NOMO-1 (cell line): ENCODE measurements around the gene TMCC3.
"Not testable (repeated sequence)": the region's sequence is repeated elsewhere in the genome, so short reads cannot be mapped to it uniquely, and the experiment has no call there.

Experiments used
- DNase-seq, 2 experiments: peaks; one replicate each; lab custom pipeline; 2025; ENCODE audit not compliant: unreplicated experiment in 2 of 2; lab: John Stamatoyannopoulos, UW

Gene TMCC3, protein sequence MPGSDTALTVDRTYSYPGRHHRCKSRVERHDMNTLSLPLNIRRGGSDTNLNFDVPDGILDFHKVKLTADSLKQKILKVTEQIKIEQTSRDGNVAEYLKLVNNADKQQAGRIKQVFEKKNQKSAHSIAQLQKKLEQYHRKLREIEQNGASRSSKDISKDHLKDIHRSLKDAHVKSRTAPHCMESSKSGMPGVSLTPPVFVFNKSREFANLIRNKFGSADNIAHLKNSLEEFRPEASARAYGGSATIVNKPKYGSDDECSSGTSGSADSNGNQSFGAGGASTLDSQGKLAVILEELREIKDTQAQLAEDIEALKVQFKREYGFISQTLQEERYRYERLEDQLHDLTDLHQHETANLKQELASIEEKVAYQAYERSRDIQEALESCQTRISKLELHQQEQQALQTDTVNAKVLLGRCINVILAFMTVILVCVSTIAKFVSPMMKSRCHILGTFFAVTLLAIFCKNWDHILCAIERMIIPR

DNA sequence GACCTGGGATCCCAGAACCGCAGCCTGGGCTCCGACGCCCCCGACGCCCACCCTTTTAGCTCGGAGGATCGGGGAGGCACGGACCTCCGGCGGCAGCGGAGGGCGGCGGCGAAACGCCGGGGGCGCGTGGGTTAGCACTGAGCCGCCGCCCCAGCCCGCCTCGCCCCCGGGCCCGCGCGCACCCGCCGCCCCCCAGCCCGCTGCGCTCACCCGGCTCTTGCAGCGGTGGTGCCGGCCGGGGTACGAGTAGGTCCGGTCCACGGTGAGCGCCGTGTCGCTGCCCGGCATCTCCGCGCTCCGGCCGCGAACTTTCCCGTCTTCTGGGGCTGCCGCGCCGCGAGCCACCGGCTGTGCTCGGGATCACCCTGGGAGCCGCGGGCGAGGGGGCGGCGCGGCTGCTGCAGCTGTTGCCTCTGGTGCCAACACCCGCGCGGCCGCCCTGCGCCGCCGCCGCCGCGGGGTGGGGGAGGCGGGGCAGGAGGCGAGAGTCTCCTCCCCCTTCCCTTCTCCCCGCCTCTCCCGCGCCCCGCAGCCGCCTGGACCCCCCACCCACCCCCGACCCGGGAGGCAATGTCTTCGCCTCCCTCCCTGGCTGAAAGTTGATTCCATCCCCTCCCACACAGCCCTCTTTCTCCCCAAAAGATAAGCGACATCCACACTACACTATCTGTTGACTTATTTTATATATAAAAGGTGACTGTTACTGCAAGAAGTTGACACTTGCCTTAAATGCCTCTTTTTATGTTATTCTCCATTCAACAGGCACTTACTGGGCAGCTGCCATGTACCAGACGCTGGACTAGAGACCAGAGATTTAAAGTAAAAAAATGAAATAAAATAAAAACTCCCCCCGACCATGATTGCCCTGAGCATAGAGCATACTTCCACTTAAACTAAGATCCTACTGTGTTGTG is at the start of gene TMCC3:
TMCC3 (minus strand) TSS at position 415 of the 914 bp plus-strand sequence; CDS start at position 288, 127 bp downstream.
- no peak for DNase-seq

DNA sequence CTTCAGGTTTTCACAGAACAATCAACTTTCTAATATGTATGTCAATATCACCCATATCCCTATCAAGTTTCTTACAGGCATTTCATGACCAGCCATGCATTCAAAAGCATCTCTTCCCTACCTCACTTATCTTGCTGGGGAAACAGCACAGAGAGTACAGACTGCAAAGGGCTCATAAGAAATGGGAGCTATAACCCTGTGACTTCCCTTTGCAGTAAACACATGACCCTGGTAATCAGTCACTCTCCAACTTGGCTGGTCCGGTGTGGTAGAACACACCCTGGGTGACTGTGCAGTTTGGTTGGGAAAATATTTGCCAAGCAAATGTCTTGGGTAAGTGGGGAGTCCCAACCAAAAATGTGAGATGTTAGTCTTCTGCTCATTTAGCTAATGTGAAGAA is 49.4 kb upstream of the TMCC3 start:
- no peak for DNase-seq

DNA sequence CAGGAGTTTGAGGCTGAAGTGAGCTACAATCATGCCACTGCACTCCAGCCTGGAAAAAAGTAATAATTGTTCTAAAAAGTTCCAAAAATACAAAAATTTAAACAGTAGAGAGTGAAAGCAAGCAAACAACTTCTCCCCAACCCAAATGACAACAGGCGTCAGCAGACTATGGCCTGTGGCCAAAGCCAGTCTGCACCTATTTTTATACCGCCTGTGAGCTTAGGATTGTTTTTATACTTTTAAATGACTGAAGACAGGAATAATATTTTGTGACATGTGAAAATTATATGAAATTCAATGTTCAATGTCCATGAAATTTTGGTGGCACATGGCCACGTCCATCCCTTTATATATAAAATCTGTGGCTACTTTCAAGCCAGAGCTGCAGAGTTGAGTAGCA is 48.2 kb upstream of the TMCC3 start:
- no peak for DNase-seq

DNA sequence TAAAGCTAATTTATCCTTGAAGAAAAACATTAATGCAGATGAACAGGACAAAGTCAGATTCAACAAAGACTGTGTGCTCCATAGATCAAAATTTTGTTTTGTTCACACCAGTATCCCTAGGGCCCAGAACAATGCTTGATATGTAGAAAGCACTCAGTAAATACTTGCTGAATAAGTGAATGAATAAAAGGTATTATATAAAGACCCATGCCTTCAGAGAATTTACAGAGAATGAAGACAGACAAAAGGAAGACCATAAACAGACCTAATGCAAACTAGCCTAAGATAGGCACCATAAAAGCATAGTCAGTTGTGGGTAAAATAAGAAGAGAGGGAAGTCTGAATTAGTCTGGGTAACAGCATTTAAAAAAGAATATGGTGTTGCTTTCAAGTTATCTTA is 47.3 kb upstream of the TMCC3 start:
- no peak for DNase-seq

DNA sequence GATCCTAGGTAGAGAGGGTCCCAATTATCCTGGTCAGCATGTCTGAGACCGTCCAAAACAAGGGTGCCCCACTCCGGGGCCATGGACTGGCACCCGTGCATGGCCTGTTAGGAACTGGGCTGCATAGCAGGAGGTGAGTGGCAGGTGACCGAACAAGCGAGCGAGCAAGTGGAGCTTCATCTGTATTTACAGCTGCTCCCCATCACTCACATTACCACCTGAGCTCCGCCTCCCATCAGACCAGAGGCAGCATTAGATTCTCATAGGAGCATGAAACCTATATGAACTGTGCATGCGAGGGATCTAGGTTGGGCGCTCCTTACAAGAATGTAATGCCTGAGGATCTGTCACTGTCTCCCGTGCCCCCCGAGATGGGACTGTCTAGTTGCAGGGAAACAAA is 44.4 kb upstream of the TMCC3 start:
- no peak for DNase-seq

DNA sequence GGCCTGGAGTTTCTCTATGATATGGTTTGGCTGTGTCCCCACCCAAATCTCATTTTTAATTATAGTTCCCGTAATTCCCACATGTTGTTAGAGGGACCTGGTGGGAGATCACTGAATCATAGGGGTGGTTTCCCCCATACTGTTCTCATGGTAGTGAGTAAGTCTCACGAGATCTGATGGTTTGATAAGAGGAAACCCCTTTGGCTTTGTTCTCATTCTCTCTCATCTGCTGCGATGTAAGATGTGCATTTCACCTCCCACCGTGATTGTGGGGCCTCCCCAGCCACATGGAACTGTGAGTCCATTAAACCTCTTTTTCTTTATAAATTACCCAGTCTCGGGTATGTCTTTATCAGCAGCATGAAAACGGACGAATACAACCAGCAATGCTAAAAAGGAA is 42.5 kb upstream of the TMCC3 start:
- DNase-seq: not testable (repeated sequence)

DNA sequence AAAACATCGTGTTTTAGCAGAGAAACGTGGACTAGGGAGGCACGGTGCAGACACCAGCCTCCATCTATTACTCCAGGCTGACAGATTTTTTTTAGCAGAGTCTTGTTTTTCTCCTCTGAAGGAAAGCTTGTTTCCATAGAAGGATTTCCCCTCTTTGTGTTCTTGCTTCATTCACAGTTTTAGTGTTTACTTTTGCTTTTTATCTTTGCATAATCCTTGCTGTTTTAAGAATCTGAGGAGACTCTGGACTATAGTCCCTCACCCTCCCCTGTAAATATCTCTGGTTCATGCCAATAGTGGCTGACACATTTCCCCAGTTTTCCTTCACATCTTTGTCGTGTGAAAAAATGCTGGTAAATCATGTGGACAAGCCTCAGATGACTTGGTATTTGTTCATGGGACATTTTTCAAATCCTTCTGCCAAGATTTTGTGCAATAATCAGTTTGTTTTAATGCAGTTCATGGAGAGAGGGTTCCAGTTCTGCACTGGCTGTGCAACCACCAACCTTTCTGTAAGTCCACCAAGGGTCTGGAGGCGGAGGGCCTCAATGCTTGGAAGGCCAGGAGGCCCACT is 39.9 kb upstream of the TMCC3 start:
- no peak for DNase-seq

DNA sequence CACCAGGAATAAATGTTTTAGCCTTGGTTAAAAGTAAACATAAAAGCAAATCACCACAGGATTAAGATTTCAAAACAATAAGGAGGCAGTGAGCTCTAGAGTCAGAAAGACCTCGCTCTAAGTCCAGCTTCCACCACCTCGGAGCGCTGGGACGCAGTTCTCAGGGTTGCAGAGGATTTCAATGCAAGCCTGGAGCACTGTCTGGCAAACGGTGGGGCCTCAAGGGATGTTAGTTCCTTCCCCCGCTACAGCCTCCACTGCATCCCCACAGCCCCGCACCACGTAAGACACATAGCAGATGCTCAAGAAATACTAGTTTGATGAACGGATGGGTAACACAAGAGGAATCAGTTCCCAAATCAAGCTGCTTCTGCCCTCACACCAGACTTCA is 39.3 kb upstream of the TMCC3 start:
- peak in 1 of 2 experiments; percentile 40 for DNase-seq

DNA sequence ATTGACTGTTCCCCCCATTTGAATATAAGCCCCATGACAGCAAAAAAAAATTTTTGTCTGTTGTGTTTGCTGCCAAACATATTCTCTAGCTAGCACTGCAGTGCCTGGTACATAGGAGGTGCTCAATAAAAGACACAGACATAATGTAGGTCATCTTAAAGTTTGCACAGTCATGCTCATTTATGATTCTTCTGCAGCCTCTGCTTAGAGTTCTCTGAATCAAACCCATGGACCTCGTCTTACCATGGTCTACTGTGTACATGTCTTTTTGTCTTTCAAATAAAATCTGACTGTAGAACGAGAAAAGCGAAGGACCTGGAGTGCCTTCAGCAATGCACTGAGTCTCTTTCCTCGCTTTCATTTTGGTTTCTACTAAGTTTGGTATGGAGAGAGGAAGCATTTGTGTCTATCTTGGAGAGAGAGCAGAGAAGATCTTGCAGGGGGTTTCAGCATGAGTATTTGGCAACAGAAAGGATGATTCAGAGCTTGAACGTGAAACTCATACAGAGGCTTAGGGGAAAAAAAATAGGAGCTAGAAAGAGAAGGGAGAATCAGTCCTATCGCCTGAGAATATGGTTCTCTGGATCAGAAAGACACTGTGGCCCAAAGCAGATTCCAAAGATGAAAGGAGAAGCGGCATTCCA is 38.8 kb upstream of the TMCC3 start:
- DNase-seq: peak; percentile 30 to 83

DNA sequence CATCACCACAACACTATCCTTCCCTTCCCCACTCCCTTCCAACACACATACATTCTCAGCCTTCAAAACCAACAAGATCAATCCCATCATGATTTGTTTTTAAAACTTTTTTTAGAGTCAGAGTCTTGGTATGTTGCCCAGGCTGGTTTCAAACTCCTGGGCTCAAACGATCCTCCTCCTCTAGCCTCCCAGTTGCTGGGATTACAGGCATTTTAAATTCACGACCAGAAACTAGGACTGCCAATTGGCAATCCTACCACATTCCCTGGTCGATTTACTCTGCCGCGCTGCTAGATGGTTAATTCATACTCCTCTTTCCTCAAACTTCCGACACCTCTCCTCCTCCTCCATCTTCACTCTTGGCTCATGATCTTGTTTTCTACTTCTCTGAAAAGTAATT is 37.5 kb upstream of the TMCC3 start:
- DNase-seq: no peak

DNA sequence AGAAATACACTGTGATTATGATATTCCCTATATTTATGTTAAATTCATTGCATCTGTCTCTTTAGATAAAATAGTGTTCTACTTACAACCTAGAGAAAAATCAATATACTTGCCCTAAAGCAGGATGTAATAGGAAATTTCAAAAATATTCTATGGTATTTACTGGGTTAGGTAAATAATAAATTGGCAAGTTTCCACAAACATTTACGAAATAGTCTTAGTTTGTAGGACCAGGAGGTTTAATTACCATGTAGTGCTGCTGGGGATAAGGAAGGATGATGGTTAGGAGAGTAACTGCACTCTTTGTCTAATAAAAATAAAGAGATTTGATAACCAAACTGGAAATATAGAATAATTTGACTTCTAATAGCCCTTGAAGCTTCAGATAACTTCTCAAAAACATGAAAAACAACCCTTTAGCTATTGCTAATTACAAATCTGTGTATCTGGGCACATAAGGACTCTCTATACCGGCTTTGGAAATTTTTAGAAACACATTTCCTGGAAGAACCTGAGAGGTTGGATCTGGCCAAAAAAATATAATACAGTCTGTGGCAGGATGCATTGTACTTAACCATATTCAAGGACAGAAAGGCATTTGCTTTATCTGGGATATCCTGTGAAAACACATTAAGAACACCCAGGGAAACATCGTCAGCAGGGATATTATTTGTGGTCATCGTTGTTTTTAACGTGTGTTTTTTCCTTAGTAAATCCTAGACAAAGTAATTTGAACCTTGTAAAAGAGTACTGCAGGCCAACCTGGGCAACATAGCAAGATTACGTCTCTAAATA is 36.7 kb upstream of the TMCC3 start:
- DNase-seq: no peak

DNA sequence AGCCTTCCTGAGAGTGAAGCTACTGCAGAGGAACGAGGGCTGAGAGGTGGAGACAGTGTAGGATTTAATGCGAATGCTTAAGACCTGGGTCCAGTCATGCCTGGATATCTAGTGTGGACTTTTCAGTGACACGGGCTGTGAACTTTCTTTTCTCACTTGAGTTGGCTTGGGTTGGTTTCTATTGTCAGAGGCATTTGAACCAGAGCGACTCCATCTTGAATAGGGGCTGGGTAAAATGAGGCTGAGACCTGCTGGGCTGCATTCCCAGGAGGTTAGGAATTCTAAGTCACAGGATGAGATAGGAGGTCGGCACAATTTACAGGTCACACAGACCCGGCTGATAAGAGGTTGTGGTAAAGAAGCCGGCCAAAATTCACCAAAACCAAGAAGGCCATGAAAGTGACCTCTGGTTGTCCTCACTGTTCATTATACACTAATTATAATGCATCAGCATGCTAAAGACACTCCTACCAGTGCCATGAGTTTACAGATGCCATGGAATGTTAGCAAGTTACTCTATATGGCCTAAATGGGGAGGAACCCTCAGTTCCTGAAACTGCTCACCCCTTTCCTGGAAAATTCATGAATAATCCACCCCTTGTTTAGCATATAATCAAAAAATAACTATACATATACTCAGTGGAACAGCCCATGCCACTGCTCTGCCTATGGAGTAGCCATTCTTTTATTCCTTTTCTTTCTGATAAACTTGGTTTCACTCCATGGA is 34.2 kb upstream of the TMCC3 start:
- no peak for DNase-seq

DNA sequence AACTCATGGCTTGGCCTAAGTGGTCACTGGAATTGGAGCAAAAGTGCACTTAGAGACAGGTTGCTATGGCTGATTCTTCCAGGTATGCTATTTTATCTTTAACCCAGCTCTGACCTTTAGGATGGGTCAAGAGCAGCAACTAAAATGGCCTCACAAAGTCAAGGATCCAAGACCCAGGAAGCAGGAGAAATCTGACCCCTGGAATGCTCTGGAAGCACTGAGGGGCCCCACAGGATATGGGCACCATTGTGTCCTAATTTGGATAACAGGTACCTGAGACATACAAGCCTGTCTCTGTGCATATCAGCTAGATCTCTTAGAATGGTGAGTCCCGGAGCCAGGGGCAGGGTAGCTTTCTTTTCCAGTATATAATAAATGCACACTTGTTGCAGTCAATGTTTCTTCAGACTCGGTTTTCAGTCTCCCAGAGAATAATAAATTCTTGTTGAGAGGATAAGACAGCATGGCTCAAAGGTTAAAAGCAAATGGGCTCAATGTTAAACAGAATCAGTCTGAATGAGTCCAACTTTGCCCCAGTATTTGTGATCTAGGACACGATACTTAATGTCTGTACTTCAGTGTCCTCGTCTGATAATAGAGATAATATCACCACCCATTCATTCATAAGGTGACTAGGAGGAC is 29.3 kb upstream of the TMCC3 start:
- no peak for DNase-seq

DNA sequence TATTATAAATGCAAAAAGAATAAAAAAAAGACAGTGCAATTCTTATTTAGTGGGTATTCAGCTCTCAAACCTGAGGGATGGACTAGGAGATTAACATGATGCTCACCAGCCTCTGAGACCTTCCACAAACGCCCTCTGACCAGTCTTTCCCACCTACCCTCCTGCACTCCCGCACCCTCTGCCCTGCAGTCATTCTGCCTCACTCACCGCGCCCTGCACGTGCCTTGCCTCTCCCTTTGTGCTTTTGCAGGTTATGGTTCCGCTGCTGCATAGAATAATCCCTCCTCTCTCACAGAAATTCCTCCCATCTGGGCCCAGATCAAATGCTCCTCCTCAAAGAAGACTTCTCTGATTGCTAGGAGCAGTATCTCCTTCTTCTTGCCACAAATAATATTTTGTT is 28.5 kb upstream of the TMCC3 start:
- DNase-seq: no peak

DNA sequence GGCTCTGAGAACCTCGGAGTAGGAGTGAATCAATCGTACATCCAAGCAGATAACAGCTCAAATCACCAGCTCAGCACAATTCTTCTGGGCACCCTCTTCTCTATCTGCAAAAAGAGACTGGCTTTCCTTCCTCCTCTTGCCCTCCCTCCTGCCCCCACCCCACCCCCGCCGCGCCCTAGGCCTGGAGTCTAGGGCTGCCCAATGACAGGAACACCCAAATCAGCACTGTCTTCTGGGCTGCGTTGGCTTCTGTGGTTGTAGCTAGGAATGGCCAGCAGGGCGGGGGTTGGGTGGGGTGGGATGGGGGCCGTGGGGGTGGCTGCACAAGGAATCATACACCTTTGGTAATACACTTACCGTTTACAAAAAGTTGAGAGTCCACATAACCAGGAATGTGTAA is 28.0 kb upstream of the TMCC3 start:
- no peak for DNase-seq

DNA sequence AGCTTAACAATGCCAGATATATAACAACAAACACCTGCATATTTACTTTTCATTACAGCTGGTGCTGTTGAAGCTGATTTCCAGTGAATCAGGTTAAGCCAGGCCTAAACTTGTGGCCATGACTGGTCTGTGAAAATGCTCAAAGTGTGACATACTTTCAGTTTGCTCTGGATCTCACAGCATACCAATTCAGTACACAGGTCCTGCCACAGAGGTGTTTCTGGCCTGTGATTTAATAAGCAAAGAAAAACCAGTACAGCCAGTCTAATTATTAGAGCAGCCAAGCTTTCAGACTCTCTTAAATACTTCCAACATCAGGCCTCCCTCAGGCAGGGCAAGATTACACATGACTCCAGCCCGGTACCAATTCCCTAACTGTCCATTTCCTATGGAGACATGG is 27.4 kb upstream of the TMCC3 start:
- no peak for DNase-seq

DNA sequence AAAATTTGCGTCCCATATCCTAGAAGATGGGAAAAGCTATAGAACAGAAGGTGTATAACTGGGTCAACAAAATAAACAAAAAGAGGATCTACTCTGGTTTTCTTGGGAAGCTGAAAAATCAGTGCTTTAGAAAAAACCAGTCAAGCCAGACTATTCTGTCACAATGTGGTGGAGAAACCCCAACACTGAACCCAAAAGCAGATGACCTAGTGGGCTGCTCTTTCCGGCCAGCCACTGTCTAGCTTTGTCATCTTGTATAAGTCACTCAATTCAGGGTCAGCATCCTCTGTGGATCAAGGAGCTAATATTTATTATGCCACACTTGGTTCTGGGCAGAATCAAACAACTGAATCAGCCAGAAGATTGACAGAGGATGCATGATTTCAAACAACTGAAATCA is 26.6 kb upstream of the TMCC3 start:
- DNase-seq: no peak

DNA sequence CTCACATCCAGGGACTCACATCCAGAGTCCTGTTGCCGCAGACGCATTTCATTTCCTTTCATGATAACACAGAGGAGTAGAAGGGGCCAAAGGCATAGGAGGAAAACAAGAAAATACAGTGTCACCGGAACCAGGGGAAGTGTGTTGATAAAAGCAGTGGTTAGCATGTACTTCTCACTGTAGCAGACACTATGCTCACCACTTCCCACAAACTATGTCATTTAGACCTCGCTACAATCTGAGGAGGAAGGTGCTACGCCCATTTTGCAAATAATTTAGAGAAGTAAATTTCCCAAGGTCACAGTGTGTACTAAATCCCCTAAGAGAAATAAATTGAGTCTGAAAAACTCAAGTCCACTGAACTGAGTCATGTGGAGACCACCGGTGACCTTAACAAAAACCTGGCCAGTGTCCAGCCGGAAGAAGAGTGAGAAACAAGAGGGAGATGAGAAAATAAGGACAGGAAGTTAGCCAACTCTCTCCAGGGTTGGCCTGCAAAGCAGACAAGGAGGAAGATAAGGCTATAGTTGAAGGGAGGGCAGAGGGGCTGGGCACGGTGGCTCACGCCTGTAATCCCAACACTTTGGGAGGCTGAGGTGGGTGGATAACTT is 25.8 kb upstream of the TMCC3 start:
- peak; percentile 83 to 96 for DNase-seq

DNA sequence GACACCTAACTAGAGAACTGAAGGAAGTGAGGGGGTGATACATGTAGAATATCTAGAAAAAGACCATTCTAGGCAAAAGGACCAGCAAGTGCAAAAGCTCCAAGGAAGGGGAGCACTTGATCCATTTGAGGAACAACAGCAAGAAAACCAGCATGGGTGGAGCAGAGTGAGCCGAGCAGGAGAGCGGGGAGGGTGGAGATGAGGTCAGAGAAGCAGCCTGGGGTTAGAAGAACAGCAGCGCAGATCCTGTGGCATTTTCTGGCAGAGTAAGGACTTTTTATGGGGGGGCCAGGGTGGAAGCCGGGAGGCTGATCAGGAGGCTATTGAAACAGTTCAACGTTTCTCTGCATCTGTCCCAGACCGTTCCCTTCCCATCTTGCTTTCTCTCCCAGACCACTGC is 24.5 kb upstream of the TMCC3 start:
- DNase-seq: peak in 1 of 2 experiments; percentile 6
